Naive thymus-derived CD4-positive, alpha-beta T cell (primary cell): Measurements from ENCODE around the gene SCAMP2. TPM values are rescaled to one million over a fixed set of nuclear protein-coding genes. Genes with fewer than 3 reads are reported as not detected.
A peak's percentile ranks its signal among the peaks of the same experiment; 100 is the strongest.

Source experiments
- ATAC-seq: fragments of 150-1000 bp; cut with Tn5 transposase; 2 replicates; pipeline ENCODE4 v1.10.0; 2021; ENCODE audit warnings: mild to moderate bottlenecking, moderate library complexity
- CTCF ChIA-PET: fragments of 350-600 bp; sonication (Branson Sonifier 250); formaldehyde crosslinking; loops from one replicate; lab custom pipeline; 2021; ENCODE audit warnings: antibody characterized with exemption; lab: Charles Lee
- POLR2A ChIA-PET: fragments of 350-600 bp; sonication (Branson Sonifier 250); formaldehyde crosslinking; loops from one replicate; lab custom pipeline; 2021; ENCODE audit warnings: antibody characterized with exemption, inconsistent platforms; lab: Charles Lee
- DNase-seq, 9 donors: peaks; one replicate each; pipeline versions ENCODE4 v3.0.0 to v3.0.0-alpha.2; 2020 to 2022; ENCODE audit warnings: mixed read lengths in 1 of 9
- H3K27ac ChIP-seq: one replicate; pipeline ENCODE4 v1.7.0; 2013; ENCODE audit warnings: mild to moderate bottlenecking, low read depth, low read length, moderate library complexity
- H3K27me3 ChIP-seq, 2 donors: one replicate each; pipeline ENCODE4 v1.7.0; 2013; ENCODE audit warnings: low read length in 2 of 2, mild to moderate bottlenecking in 2 of 2, moderate library complexity in 2 of 2; ENCODE audit not compliant: control insufficient read depth in 2 of 2, insufficient read depth in 2 of 2
- H3K36me3 ChIP-seq, 3 experiments: 1 replicate in 2 of 3; 2 replicates in 1 of 3; pipeline ENCODE4 v1.7.0; 2013; ENCODE audit warnings: low read length in 3 of 3, mild to moderate bottlenecking in 3 of 3, moderate library complexity in 1 of 3; ENCODE audit not compliant: insufficient read depth in 3 of 3, control insufficient read depth in 2 of 3
- H3K4me1 ChIP-seq, 2 donors: one replicate each; pipeline ENCODE4 v1.7.0; 2013; ENCODE audit warnings: low read length in 2 of 2, mild to moderate bottlenecking in 2 of 2, moderate library complexity in 1 of 2; ENCODE audit not compliant: control insufficient read depth in 2 of 2, insufficient read depth in 2 of 2
- H3K4me3 ChIP-seq: 2 replicates; pipeline ENCODE4 v1.7.0; 2013; ENCODE audit warnings: mild to moderate bottlenecking, low read length
- H3K9me3 ChIP-seq, 3 experiments: 1 replicate in 2 of 3; 2 replicates in 1 of 3; pipeline ENCODE4 v1.7.0; 2013; ENCODE audit warnings: low read length in 3 of 3; ENCODE audit not compliant: control insufficient read depth in 2 of 3
- H3K27ac Mint-ChIP-seq, 9 donors: one replicate each; pipeline ENCODE4 v1.8.0; 2020 to 2022; ENCODE audit warnings: mixed read lengths in 9 of 9, mild to moderate bottlenecking in 8 of 9, moderate library complexity in 5 of 9, inconsistent platforms in 2 of 9
- H3K27me3 Mint-ChIP-seq, 5 donors: one replicate each; pipeline ENCODE4 v1.8.0; 2021 to 2022; ENCODE audit warnings: mixed read lengths in 5 of 5, mild to moderate bottlenecking in 1 of 5
- H3K36me3 Mint-ChIP-seq, 5 donors: one replicate each; pipeline ENCODE4 v1.8.0; 2020 to 2022; ENCODE audit warnings: mixed read lengths in 5 of 5, mild to moderate bottlenecking in 3 of 5, inconsistent platforms in 1 of 5
- H3K4me1 Mint-ChIP-seq, 7 donors: one replicate each; pipeline ENCODE4 v1.8.0; 2020 to 2022; ENCODE audit warnings: mixed read lengths in 7 of 7, mild to moderate bottlenecking in 3 of 7, inconsistent platforms in 1 of 7
- H3K4me3 Mint-ChIP-seq, 10 donors: one replicate each; pipeline ENCODE4 v1.8.0; 2020 to 2022; ENCODE audit warnings: mild to moderate bottlenecking in 10 of 10, mixed read lengths in 10 of 10, moderate library complexity in 6 of 10, inconsistent platforms in 2 of 10
- H3K9me3 Mint-ChIP-seq, 11 donors: one replicate each; pipeline ENCODE4 v1.8.0; 2020 to 2022; ENCODE audit warnings: mixed read lengths in 11 of 11, mild to moderate bottlenecking in 4 of 11, inconsistent platforms in 1 of 11, moderate library complexity in 1 of 11
- intact Hi-C, 2 donors: fragments of 100-400 bp; cut with micrococcal nuclease; formaldehyde crosslinking; loops; one replicate each; pipeline ENCODE4 v1.15.1; 2023
- polyA plus RNA-seq, 2 donors: library from polyadenylated mRNA; unstranded; fragments of 300-500 nt; fragmentation: Illumina TruSeq; gene quantifications; one replicate each; pipeline ENCODE4 v1.2.3, GENCODE V29; 2021
- total RNA-seq, 6 experiments: library from RNA in 5 of 6; stranded (reverse) in 5 of 6; gene quantifications; 1 replicate in 5 of 6; 2 replicates in 1 of 6; pipeline ENCODE4 v1.2.3 and lab custom pipeline; 2021 to 2026

SCAMP2 gene
- total and polyA plus RNA-seq, 7 experiments from 2014 or later = 78.9 to 141 (median 122) TPM

DNA sequence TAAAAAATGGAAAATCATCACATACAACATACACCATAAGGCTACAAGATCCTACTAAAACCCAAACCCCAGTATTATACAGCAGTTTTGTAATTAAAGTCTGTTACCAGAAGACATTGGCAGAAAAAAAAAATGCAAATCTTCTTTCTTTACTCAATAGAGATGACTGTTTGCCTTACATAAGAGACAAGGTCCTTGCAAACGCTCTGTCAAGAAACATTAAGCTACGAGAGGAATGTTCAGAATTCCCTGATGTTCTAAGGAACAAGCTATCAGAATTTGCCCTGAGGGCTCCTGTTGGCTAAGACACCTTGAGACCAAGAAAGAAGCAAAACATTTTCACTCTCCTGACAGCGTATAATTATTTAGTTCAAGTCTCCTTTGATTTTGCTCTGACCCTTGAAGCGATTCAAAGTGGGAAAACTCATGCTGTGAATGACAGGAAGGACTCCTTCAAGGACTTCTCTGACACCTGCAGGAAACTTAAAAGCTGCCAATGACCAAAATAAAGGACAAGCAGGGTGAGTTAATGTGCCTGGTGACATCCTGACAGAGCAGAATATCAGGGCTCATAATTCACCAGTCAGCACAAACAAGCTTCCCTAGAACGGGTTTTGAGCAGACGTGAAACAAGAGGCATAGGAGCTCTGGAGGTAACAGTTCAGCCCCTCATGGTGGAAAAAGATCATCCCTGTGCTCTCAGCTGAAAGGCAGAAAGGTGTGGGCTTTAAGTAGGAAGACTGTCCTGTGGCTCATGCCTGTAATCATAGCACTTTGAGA lies 2.5 kb downstream of the SCAMP2 start:
- intact Hi-C loops = loop anchor here (5.0 to 10.0 kb wide), 3 partner anchors 83 to 584 kb away; partner anchors contain the start of gene SIN3A (in 2 of the 2)
- Mint-ChIP-seq H3K27ac (peak overlapping the region; percentile 68 to 99 (median 90)), H3K9me3 (peaks cover 0 to 4% (median 0%) of the 10 kb centered on the region in 11 donors), H3K4me3 (peak overlapping the region; percentile 81 to 100 (median 93)), H3K4me1 (peaks cover 47 to 80% (median 68%) of the 10 kb centered on the region in 7 donors), H3K36me3 (peaks cover 5 to 43% (median 14%) of the 10 kb centered on the region in 5 donors), H3K27me3 (no peaks in the 10 kb centered on the region)
- CTCF ChIA-PET = interaction anchor here (1.0 to 5.0 kb wide), 7 partner anchors 10 to 90 kb away, joined by 4 to 30 read pairs (median 6); no protein-coding TSS in a partner anchor
- Histone ChIP-seq H3K27ac (peak overlapping the region; percentile 64), H3K4me1 (peaks cover 59 to 62% of the 10 kb centered on the region in 2 donors), H3K4me3 (peak overlapping the region; percentile 12), H3K27me3 (no peaks in the 10 kb centered on the region), H3K9me3 (no peaks in the 10 kb centered on the region), H3K36me3 (peaks cover 0 to 7% (median 0%) of the 10 kb centered on the region in 3 experiments)
- ATAC-seq = no peak
- POLR2A ChIA-PET = interaction anchor here (0.6 to 5.1 kb wide), 14 partner anchors 9 to 1033 kb away, joined by 3 to 45 read pairs (median 6); partner anchors contain the start of genes CSK, FAM219B, MPI and ULK3
- DNase-seq = no peak

DNA sequence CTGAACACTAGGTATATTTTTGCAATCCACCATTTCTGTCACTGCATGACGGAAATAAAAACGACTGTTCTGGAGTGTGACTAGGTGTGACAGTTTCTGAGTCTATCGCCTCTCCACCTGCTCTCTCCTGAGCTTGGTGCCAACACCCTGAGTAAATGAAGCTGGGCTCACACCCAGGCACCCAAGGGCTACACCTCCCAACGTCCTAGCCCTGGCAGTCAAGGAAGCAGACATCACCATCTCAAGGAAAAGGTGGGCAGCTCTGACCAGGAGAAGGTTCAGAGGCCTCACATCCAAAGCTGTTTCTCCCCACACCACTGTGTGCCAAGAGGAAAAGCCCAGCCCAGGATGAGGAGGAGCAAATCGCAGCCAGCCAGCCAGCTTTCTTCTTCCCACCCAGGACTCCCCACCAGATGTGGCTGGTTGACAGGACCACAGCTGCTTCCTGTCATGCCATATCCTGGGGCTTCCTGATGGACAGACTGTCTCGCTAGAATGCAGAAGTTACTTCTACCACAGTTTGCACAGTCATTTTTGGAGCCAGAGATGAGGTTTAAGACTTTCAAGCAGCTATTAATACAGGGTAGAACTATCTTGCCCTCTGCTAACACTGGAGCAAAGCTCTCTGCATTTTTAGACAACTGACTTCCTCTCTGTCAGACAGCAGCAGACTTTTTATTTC lies 3.3 kb downstream of the SCAMP2 start:
- Histone ChIP-seq H3K36me3 (peaks cover 0 to 7% (median 0%) of the 10 kb centered on the region in 3 experiments), H3K4me3 (peak overlapping the region; percentile 12), H3K4me1 (peaks cover 62 to 63% of the 10 kb centered on the region in 2 donors), H3K9me3 (no peaks in the 10 kb centered on the region), H3K27ac (peak overlapping the region; percentile 64), H3K27me3 (no peaks in the 10 kb centered on the region)
- Mint-ChIP-seq H3K4me3 (peak overlapping the region; percentile 72 to 100 (median 88)), H3K4me1 (peaks cover 53 to 86% (median 74%) of the 10 kb centered on the region in 7 donors), H3K27ac (peak overlapping the region; percentile 60 to 99 (median 90)), H3K27me3 (no peaks in the 10 kb centered on the region), H3K9me3 (peaks cover 0 to 4% (median 0%) of the 10 kb centered on the region in 11 donors), H3K36me3 (peaks cover 5 to 43% (median 14%) of the 10 kb centered on the region in 5 donors)
- intact Hi-C loops = loop anchor here (5.0 to 10.0 kb wide), 3 partner anchors 83 to 585 kb away; partner anchors contain the start of gene SIN3A (in 2 of the 2)
- ChIA-PET POLR2A (interaction anchor here (0.9 to 5.1 kb wide), 11 partner anchors 9 to 88 kb away, joined by 3 to 45 read pairs (median 8); partner anchors contain the start of genes CSK, FAM219B, MPI and ULK3), CTCF (interaction anchor here (0.6 to 5.0 kb wide), 6 partner anchors 23 to 99 kb away, joined by 5 to 30 read pairs (median 6); no protein-coding TSS in a partner anchor)
- peak; percentile 8 for ATAC-seq
- DNase-seq = peak in 1 of 9 donors; percentile 48

DNA sequence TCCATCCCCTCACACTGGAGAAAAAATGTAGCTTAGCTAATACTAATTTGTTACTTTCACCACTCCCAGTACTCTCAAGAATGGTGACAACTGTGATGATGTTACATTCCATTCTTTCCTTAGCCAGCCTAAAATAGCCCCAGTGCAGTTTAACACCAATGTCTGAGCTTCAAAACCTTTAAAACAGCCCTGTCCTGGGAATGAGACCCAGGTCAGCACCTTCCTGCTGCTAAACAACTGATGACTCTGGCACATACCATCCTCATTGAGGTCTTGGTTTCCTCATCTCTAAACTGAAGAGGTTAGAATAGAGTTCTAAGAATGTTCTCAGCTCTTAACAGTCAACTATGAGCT lies 3.8 kb downstream of the SCAMP2 start:
- Histone ChIP-seq H3K27ac (peak overlapping the region; percentile 64), H3K4me1 (peaks cover 63 to 66% of the 10 kb centered on the region in 2 donors), H3K9me3 (no peaks in the 10 kb centered on the region), H3K36me3 (peaks cover 0 to 7% (median 0%) of the 10 kb centered on the region in 3 experiments), H3K27me3 (no peaks in the 10 kb centered on the region), H3K4me3 (no peak overlapping the region)
- POLR2A ChIA-PET = interaction anchor here (0.9 to 5.1 kb wide), 10 partner anchors 8 to 87 kb away, joined by 3 to 45 read pairs (median 9); partner anchors contain the start of genes CSK, FAM219B, MPI and ULK3
- H3K4me3 Mint-ChIP-seq = peak overlapping the region; percentile 72 to 100 (median 88)
- no peak for ATAC-seq
- intact Hi-C loops = no loop called here
- peaks cover 5 to 45% (median 16%) of the 10 kb centered on the region in 5 donors for H3K36me3 Mint-ChIP-seq
- peaks cover 56 to 90% (median 78%) of the 10 kb centered on the region in 7 donors for H3K4me1 Mint-ChIP-seq
- CTCF ChIA-PET = interaction anchor here (0.6 to 5.0 kb wide), 6 partner anchors 22 to 98 kb away, joined by 5 to 30 read pairs (median 6); no protein-coding TSS in a partner anchor
- H3K27me3 Mint-ChIP-seq = no peaks in the 10 kb centered on the region
- H3K27ac Mint-ChIP-seq = peak overlapping the region; percentile 22 to 99 (median 90)
- peaks cover 0 to 4% (median 0%) of the 10 kb centered on the region in 11 donors for H3K9me3 Mint-ChIP-seq
- DNase-seq = no peak

DNA sequence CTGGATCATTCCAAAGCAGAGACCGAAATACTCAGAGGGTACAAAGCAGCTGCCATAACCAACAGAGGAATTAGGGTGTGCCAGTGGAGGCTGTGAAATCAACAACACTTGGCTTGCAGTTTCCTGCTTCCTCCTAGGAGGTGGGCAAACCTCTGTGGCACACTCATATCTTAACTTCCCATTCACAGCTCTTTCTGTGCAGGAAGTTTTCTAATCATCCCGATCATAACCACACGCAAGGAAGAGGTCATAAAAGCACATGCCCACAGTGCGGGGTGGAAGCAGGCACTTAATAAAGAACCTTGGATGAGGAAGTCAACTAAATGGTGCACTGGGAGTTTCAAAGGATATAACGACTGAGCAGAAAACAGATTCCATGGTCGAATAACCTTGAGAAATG lies 5.1 kb downstream of the SCAMP2 start:
- CTCF ChIA-PET = interaction anchor here (0.8 to 5.0 kb wide), 4 partner anchors 10 to 33 kb away, joined by 4 to 30 read pairs (median 8); no protein-coding TSS in a partner anchor
- Histone ChIP-seq H3K9me3 (no peaks in the 10 kb centered on the region), H3K27ac (peak overlapping the region; percentile 41), H3K27me3 (no peaks in the 10 kb centered on the region), H3K4me3 (peak overlapping the region; percentile 26), H3K4me1 (peaks cover 63 to 70% of the 10 kb centered on the region in 2 donors), H3K36me3 (peaks cover 0 to 6% (median 0%) of the 10 kb centered on the region in 3 experiments)
- intact Hi-C loops = no loop called here
- Mint-ChIP-seq H3K4me1 (peaks cover 67 to 92% (median 77%) of the 10 kb centered on the region in 7 donors), H3K4me3 (peak overlapping the region; percentile 63 to 100 (median 74)), H3K27ac (peak overlapping the region; percentile 58 to 99 (median 83)), H3K9me3 (peaks cover 0 to 4% (median 0%) of the 10 kb centered on the region in 11 donors), H3K27me3 (no peaks in the 10 kb centered on the region), H3K36me3 (peaks cover 5 to 50% (median 18%) of the 10 kb centered on the region in 5 donors)
- no peak for DNase-seq
- ATAC-seq = peak; percentile 19
- POLR2A ChIA-PET = interaction anchor here (0.8 to 5.1 kb wide), 9 partner anchors 9 to 38 kb away, joined by 3 to 45 read pairs (median 7); partner anchors contain the start of genes FAM219B, MPI and ULK3

DNA sequence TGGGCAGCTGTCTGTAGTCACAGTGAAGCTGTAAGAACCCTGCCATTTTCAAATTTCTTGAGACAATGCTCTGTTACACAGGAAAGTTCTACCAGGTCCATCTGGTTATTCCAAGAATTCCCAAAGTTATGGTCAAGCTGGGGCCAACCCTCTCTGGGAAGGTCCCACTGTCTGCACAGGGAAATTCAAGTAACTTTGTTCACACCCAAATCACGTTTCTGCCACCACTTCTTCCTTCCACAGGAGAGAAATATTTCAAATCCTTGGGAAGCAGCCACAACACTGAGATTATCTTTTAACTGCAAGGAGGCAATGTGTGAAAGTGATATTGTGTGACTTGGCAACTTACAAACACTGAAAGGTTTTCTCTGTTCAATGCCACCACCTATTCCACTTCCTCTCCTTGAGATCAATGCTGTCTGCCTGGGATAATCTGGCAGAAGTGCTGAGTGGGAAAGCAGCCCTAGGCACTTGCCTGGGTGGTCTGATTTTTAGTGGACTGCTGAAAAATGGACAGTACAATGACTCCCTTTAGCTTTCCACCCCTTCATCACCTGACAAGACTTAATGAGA lies 5.6 kb downstream of the SCAMP2 start:
- ChIA-PET CTCF (interaction anchor here (0.6 to 5.0 kb wide), 6 partner anchors 9 to 88 kb away, joined by 3 to 30 read pairs (median 6); no protein-coding TSS in a partner anchor), POLR2A (interaction anchor here (0.8 to 5.1 kb wide), 9 partner anchors 9 to 34 kb away, joined by 3 to 45 read pairs (median 6); partner anchors contain the start of genes MPI and ULK3)
- Mint-ChIP-seq H3K27me3 (no peaks in the 10 kb centered on the region), H3K9me3 (peaks cover 0 to 4% (median 0%) of the 10 kb centered on the region in 11 donors), H3K36me3 (peaks cover 2 to 46% (median 13%) of the 10 kb centered on the region in 5 donors), H3K4me3 (peak overlapping the region; percentile 63 to 100 (median 74)), H3K4me1 (peaks cover 63 to 91% (median 73%) of the 10 kb centered on the region in 7 donors), H3K27ac (peak overlapping the region; percentile 58 to 99 (median 83))
- Histone ChIP-seq H3K36me3 (peaks cover 0 to 1% (median 0%) of the 10 kb centered on the region in 3 experiments), H3K4me3 (peak overlapping the region; percentile 26), H3K4me1 (peaks cover 63 to 70% of the 10 kb centered on the region in 2 donors), H3K9me3 (no peaks in the 10 kb centered on the region), H3K27me3 (no peaks in the 10 kb centered on the region), H3K27ac (peak overlapping the region; percentile 41)
- DNase-seq (no peak), ATAC-seq (no peak)
- intact Hi-C loops = no loop called here
